Osteoblast (primary cell): ENCODE measurements around the gene AIPL1. TPM values are rescaled to one million over a fixed set of nuclear protein-coding genes. Genes with fewer than 3 reads are reported as not detected.

Experiments used
- DNase-seq: peaks from one replicate; pipeline ENCODE4 v3.0.0; 2011; ENCODE audit warnings: low spot score, mixed read lengths; ENCODE audit not compliant: insufficient read length; ENCODE audit errors: missing footprints
- H2AFZ ChIP-seq: 2 replicates; pipeline ENCODE4 v1.6.0; 2011; ENCODE audit warnings: mild to moderate bottlenecking, low read length
- H3K27ac ChIP-seq: 2 replicates; pipeline ENCODE4 v1.5.1; 2011; ENCODE audit warnings: mild to moderate bottlenecking, low read depth, low read length, moderate library complexity
- H3K27me3 ChIP-seq: 2 replicates; pipeline ENCODE4 v1.6.0; 2012; ENCODE audit warnings: mild to moderate bottlenecking, control low read depth, inconsistent platforms, low read length, moderate library complexity; ENCODE audit not compliant: insufficient read depth
- H3K36me3 ChIP-seq: 2 replicates; pipeline ENCODE4 v1.5.1; 2011; ENCODE audit warnings: mild to moderate bottlenecking, low read length, control low read depth, moderate library complexity; ENCODE audit not compliant: insufficient read depth
- H3K4me1 ChIP-seq: 2 replicates; pipeline ENCODE4 v1.5.1; 2011; ENCODE audit warnings: mild to moderate bottlenecking, low read length, control low read depth, moderate library complexity; ENCODE audit not compliant: insufficient read depth
- H3K4me2 ChIP-seq: 2 replicates; pipeline ENCODE4 v1.6.0; 2011; ENCODE audit warnings: mild to moderate bottlenecking, low read length; ENCODE audit not compliant: insufficient read depth
- H3K4me3 ChIP-seq: fragments of 200-600 bp; sonication (generic); 3 replicates; pipeline ENCODE4 v1.5.1; 2012; ENCODE audit warnings: mild to moderate bottlenecking, low read length, inconsistent platforms; ENCODE audit not compliant: insufficient read depth
- H3K79me2 ChIP-seq: 2 replicates; pipeline ENCODE4 v1.6.0; 2012; ENCODE audit warnings: mild to moderate bottlenecking, low read length, control low read depth, inconsistent platforms; ENCODE audit not compliant: insufficient read depth
- H3K9me3 ChIP-seq: 2 replicates; pipeline ENCODE4 v1.5.1; 2011; ENCODE audit warnings: low read depth, low read length, control low read depth
- H4K20me1 ChIP-seq: 2 replicates; pipeline ENCODE4 v1.6.0; 2012; ENCODE audit warnings: mild to moderate bottlenecking, low read length, control low read depth; ENCODE audit not compliant: insufficient read depth
- CTCF ChIP-seq: IDR thresholded peaks from 2 replicates; pipeline ENCODE4 v1.5.1; 2011; ENCODE audit warnings: mild to moderate bottlenecking, low read depth, low read length, moderate library complexity; ENCODE audit errors: extremely low read depth
- total RNA-seq: library from RNA; depleted of rRNA; stranded (reverse); fragments of >200 nt; gene quantifications from 2 replicates; pipeline ENCODE4 v1.2.3, GENCODE V29; 2012

AIPL1 gene
- total RNA-seq, 1 donor, result not detected

GRCh38 chr17:6430769-6431168 is 4.2 kb downstream of the AIPL1 start:
- H4K20me1 ChIP-seq, result no peaks in the 10 kb centered on the region
- H3K27me3 ChIP-seq, result peaks cover 3% of the 10 kb centered on the region
- no peak overlapping the region for H3K27ac ChIP-seq
- H3K4me3 ChIP-seq, result no peak overlapping the region
- TF ChIP-seq CTCF, result no peak
- H3K4me1 ChIP-seq, result peaks cover 5% of the 10 kb centered on the region
- H3K4me2 ChIP-seq, result no peak overlapping the region
- no peaks in the 10 kb centered on the region for H3K36me3 ChIP-seq
- no peak overlapping the region for H2AFZ ChIP-seq
- no peaks in the 10 kb centered on the region for H3K79me2 ChIP-seq
- DNase-seq, result no peak
- H3K9me3 ChIP-seq, result no peaks in the 10 kb centered on the region

GRCh38 chr17:6429266-6429665 is 5.7 kb downstream of the AIPL1 start:
- Histone ChIP-seq H3K79me2 (no peaks in the 10 kb centered on the region), H3K4me2 (no peak overlapping the region), H4K20me1 (no peaks in the 10 kb centered on the region), H3K36me3 (no peaks in the 10 kb centered on the region), H3K4me3 (no peak overlapping the region), H2AFZ (no peak overlapping the region), H3K27me3 (peaks cover 3% of the 10 kb centered on the region), H3K27ac (no peak overlapping the region), H3K9me3 (no peaks in the 10 kb centered on the region), H3K4me1 (peaks cover 5% of the 10 kb centered on the region)
- no peak for TF ChIP-seq CTCF
- DNase-seq, result no peak

- Histone ChIP-seq H3K27me3 (peaks cover 3% of the 10 kb centered on the region), H3K4me2 (peak overlapping the region; percentile 87), H2AFZ (no peak overlapping the region), H3K36me3 (no peaks in the 10 kb centered on the region), H3K4me3 (no peak overlapping the region), H4K20me1 (no peaks in the 10 kb centered on the region), H3K79me2 (no peaks in the 10 kb centered on the region), H3K4me1 (peaks cover 5% of the 10 kb centered on the region), H3K9me3 (no peaks in the 10 kb centered on the region), H3K27ac (no peak overlapping the region)
- peak; percentile 37 for DNase-seq
- no peak for TF ChIP-seq CTCF
Measured at GRCh38 chr17:6428207-6428965, 6.5 kb downstream of the AIPL1 start.

- H3K4me1 ChIP-seq, result peaks cover 5% of the 10 kb centered on the region
- TF ChIP-seq CTCF, result peak; percentile 14
- H3K4me2 ChIP-seq, result peak overlapping the region; percentile 87
- peak overlapping the region; percentile 90 for H2AFZ ChIP-seq
- H4K20me1 ChIP-seq, result no peaks in the 10 kb centered on the region
- DNase-seq, result peak; percentile 82
- H3K9me3 ChIP-seq, result no peaks in the 10 kb centered on the region
- H3K27ac ChIP-seq, result no peak overlapping the region
- H3K36me3 ChIP-seq, result no peaks in the 10 kb centered on the region
- H3K27me3 ChIP-seq, result no peaks in the 10 kb centered on the region
- H3K4me3 ChIP-seq, result peak overlapping the region; percentile 66
- no peaks in the 10 kb centered on the region for H3K79me2 ChIP-seq
Measured at GRCh38 chr17:6427279-6427781, 7.6 kb downstream of the AIPL1 start.
